MM.1S (cell line): ENCODE measurements around the gene LCA5L.

Source experiments
- CTCF ChIP-seq: fragments of 300-600 bp; sonication (generic); IDR thresholded peaks from 2 replicates; pipeline ENCODE4 v1.5.1; 2016; ENCODE audit warnings: antibody characterized with exemption, low read length, mixed read lengths
- EZH2phosphoT487 ChIP-seq: fragments of 300-600 bp; sonication (generic); IDR thresholded peaks from 2 replicates; pipeline ENCODE4 v1.6.1; 2018; ENCODE audit warnings: antibody characterized with exemption, low read length

- TF ChIP-seq CTCF (no peak), EZH2phosphoT487 (no peak)
These were observed 60.1 kb downstream of the LCA5L start for GRCh38 chr21:39385299-39386145.
